Vagina (tissue), 2 donors: ENCODE data around the gene ANO10. TPM values are rescaled to one million over a fixed set of nuclear protein-coding genes. Genes with fewer than 3 reads are reported as not detected.

Source experiments
- DNase-seq, 2 donors: peaks; one replicate each; pipeline ENCODE4 v3.0.0-alpha.2; 2017; ENCODE audit errors: extremely low spot score in 2 of 2
- H3K27ac ChIP-seq: fragments of 200-600 bp; sonication (generic); one replicate; pipeline ENCODE4 v1.5.1; 2019
- H3K27me3 ChIP-seq: fragments of 200-600 bp; sonication (generic); one replicate; pipeline ENCODE4 v1.5.1; 2019
- H3K36me3 ChIP-seq, 2 donors: fragments of 200-600 bp; sonication (generic); one replicate each; pipeline ENCODE4 v1.5.1; 2017 to 2019
- H3K4me1 ChIP-seq: fragments of 200-600 bp; sonication (generic); one replicate; pipeline ENCODE4 v1.5.1; 2019
- H3K4me3 ChIP-seq, 2 donors: fragments of 200-600 bp; sonication (generic); 1 replicate in 1 of 2; 2 replicates in 1 of 2; pipeline ENCODE4 v1.5.1; 2016 to 2019
- H3K9me3 ChIP-seq: fragments of 200-600 bp; sonication (generic); one replicate; pipeline ENCODE4 v1.5.1; 2019
- POLR2A ChIP-seq, 2 donors: fragments of 450-650 bp; IDR thresholded peaks; one replicate each; pipeline ENCODE4 v1.6.1; 2017; ENCODE audit warnings: antibody characterized with exemption in 2 of 2, mild to moderate bottlenecking in 2 of 2, moderate library complexity in 2 of 2
- POLR2AphosphoS5 ChIP-seq, 2 donors: sonication (generic); formaldehyde crosslinking; IDR thresholded peaks; one replicate each; pipeline ENCODE4 v1.9.0; 2017; ENCODE audit warnings: antibody characterized with exemption in 2 of 2, mild to moderate bottlenecking in 2 of 2, low read depth in 1 of 2; ENCODE audit not compliant: insufficient read depth in 1 of 2
- intact Hi-C: fragments of 100-400 bp; cut with DNase I; formaldehyde crosslinking; loops from one replicate; pipeline ENCODE4 v1.15.1; 2023
- total RNA-seq: library from RNA; depleted of rRNA; stranded (reverse); fragments of >200 nt; gene quantifications from one replicate; pipeline ENCODE4 v1.2.3, GENCODE V29; 2016
- TF ChIP-seq, protein P1 (sequence below), 3 experiments: fragments of 450-650 bp in 2 of 3; fragments of 200-600 bp in 1 of 3; sonication (generic) in 1 of 3; IDR thresholded peaks; one replicate each; pipeline ENCODE4 v1.5.1; 2017 to 2019; ENCODE audit warnings: antibody characterized with exemption in 3 of 3, mild to moderate bottlenecking in 2 of 3, moderate library complexity in 2 of 3

ANO10 gene
- total RNA-seq, 1 donor from 2014 or later: 29.0 TPM

DNA sequence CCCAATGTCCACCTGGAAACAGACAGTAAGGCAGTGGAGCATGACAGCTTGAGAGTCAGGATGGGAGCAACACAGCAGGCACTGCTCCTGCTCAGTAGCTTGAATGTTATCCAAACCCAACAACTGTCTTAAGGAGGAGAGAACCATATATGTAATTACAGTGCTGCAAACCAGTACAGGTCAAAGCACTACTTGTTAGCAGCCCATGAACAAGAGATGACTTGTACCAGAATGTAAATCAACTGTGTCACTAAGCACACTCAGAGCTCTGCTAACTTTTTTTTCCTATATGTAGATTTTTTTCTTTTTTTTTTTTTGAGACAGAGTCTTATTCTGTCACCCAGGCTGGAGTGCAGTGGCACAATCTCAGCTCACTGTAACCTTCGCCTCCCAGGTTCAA, 87.1 kb downstream of the ANO10 start:
- Histone ChIP-seq H3K27me3 (no peaks in the 10 kb centered on the region), H3K9me3 (no peaks in the 10 kb centered on the region), H3K4me3 (no peak overlapping the region), H3K4me1 (no peaks in the 10 kb centered on the region), H3K36me3 (no peaks in the 10 kb centered on the region), H3K27ac (no peak overlapping the region)
- no peak for DNase-seq
- TF ChIP-seq POLR2AphosphoS5 (IDR thresholded peaks at IDR 0.05; ENCODE audit: insufficient read depth in 1 of 2, low read depth in 1 of 2) (no peak), POLR2A (IDR thresholded peaks at IDR 0.05) (no peak)
- TF ChIP-seq, protein P1, sequence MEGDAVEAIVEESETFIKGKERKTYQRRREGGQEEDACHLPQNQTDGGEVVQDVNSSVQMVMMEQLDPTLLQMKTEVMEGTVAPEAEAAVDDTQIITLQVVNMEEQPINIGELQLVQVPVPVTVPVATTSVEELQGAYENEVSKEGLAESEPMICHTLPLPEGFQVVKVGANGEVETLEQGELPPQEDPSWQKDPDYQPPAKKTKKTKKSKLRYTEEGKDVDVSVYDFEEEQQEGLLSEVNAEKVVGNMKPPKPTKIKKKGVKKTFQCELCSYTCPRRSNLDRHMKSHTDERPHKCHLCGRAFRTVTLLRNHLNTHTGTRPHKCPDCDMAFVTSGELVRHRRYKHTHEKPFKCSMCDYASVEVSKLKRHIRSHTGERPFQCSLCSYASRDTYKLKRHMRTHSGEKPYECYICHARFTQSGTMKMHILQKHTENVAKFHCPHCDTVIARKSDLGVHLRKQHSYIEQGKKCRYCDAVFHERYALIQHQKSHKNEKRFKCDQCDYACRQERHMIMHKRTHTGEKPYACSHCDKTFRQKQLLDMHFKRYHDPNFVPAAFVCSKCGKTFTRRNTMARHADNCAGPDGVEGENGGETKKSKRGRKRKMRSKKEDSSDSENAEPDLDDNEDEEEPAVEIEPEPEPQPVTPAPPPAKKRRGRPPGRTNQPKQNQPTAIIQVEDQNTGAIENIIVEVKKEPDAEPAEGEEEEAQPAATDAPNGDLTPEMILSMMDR (IDR thresholded peaks at IDR 0.05): no peak
- intact Hi-C loops: no loop called here

GRCh38 chr3:43533009-43533408, 88.8 kb downstream of the ANO10 start:
- no peak for DNase-seq
- no peaks in the 10 kb centered on the region for H3K9me3 ChIP-seq
- intact Hi-C loops: no loop called here
- H3K36me3 ChIP-seq: no peaks in the 10 kb centered on the region
- H3K27me3 ChIP-seq: no peaks in the 10 kb centered on the region
- H3K4me1 ChIP-seq: no peaks in the 10 kb centered on the region
- H3K27ac ChIP-seq: no peak overlapping the region
- TF ChIP-seq POLR2AphosphoS5 (IDR thresholded peaks at IDR 0.05; ENCODE audit: insufficient read depth in 1 of 2, low read depth in 1 of 2) (no peak), POLR2A (IDR thresholded peaks at IDR 0.05) (no peak)
- TF ChIP-seq, protein P1 (IDR thresholded peaks at IDR 0.05): no peak
- no peak overlapping the region for H3K4me3 ChIP-seq

- H3K4me3 ChIP-seq: no peak overlapping the region
- H3K9me3 ChIP-seq: no peaks in the 10 kb centered on the region
- no peak overlapping the region for H3K27ac ChIP-seq
- no peak for DNase-seq
- no peaks in the 10 kb centered on the region for H3K27me3 ChIP-seq
- TF ChIP-seq POLR2A (IDR thresholded peaks at IDR 0.05): no peak
- TF ChIP-seq, protein P1 (IDR thresholded peaks at IDR 0.05): no peak
- no peak for TF ChIP-seq POLR2AphosphoS5 (IDR thresholded peaks at IDR 0.05; ENCODE audit: insufficient read depth in 1 of 2, low read depth in 1 of 2)
- intact Hi-C loops: no loop called here
- no peaks in the 10 kb centered on the region for H3K36me3 ChIP-seq
- no peaks in the 10 kb centered on the region for H3K4me1 ChIP-seq
Measured at GRCh38 chr3:43531835-43532234, 90.0 kb downstream of the ANO10 start.

DNA sequence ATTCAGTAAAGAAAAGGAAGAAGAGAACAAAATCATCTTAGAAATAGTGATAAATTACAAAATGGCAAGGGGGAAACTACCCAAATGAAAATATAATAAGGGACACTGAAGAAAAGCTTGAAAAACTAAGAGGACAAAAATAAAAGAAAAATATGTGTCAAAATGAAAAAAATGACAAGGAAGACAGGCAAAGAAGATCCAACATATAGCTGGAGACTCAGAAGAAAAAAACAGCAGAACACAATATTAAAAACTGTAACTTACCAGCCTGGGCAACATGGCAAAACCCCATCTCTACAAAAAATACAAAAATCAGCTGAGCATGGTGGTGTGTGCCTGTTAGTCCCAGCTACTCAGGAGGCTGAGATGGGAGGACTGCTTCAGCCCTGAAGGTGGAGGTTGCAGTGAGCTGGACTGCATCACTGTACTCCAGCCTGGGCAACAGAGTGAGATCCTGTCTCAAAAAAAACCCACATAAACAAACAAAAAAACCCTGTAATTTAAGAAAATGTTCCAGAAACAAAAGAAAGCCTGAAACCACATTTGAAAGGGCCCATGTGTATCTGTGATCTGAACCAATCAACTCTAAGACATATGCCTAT, 93.2 kb downstream of the ANO10 start:
- Histone ChIP-seq H3K4me3 (no peak overlapping the region), H3K36me3 (no peaks in the 10 kb centered on the region), H3K27ac (no peak overlapping the region), H3K9me3 (no peaks in the 10 kb centered on the region), H3K4me1 (no peaks in the 10 kb centered on the region), H3K27me3 (no peaks in the 10 kb centered on the region)
- TF ChIP-seq POLR2AphosphoS5 (IDR thresholded peaks at IDR 0.05; ENCODE audit: insufficient read depth in 1 of 2, low read depth in 1 of 2): no peak
- TF ChIP-seq, protein P1 (IDR thresholded peaks at IDR 0.05): no peak
- TF ChIP-seq POLR2A (IDR thresholded peaks at IDR 0.05): no peak
- DNase-seq: no peak
- intact Hi-C loops: no loop called here

DNA sequence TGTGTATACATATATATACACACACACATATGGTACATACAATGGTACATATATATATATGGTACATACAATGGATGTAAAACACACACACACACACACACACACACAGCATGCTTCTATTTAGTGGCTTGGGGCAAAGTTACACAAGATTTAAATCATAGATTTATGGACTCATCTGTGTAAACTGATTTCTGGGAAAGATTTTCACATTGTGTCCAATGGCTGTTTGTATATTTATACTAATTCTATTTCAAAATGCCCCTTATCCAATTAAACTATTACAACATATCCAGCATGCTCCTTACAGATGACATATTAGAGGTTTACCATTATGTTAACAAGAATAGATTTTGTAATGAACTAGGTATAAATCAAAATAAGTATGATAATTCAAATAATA, 94.9 kb downstream of the ANO10 start:
- Histone ChIP-seq H3K4me1 (no peaks in the 10 kb centered on the region), H3K27me3 (no peaks in the 10 kb centered on the region), H3K36me3 (no peaks in the 10 kb centered on the region), H3K27ac (no peak overlapping the region), H3K4me3 (no peak overlapping the region), H3K9me3 (no peaks in the 10 kb centered on the region)
- no peak for DNase-seq
- intact Hi-C loops: no loop called here
- TF ChIP-seq POLR2AphosphoS5 (IDR thresholded peaks at IDR 0.05; ENCODE audit: insufficient read depth in 1 of 2, low read depth in 1 of 2) (no peak), POLR2A (IDR thresholded peaks at IDR 0.05) (no peak)
- TF ChIP-seq, protein P1 (IDR thresholded peaks at IDR 0.05): no peak
